ENCODE measurements around the gene ZNF609.

- TF ChIP-seq TCF7L2 (IDR thresholded peaks at IDR 0.05; ENCODE audit: low read depth, low read length) (no peak), FOXA1 (IDR thresholded peaks at IDR 0.05) (no peak), FOXA1 (CRISPR knock-in tag; IDR thresholded peaks at IDR 0.05) (no peak), BHLHE40 (IDR thresholded peaks at IDR 0.05; ENCODE audit: low read length) (no peak), ZNF138 (CRISPR knock-in tag; IDR thresholded peaks at IDR 0.05; ENCODE audit: low read depth) (no peak), CTCF (CRISPR knock-in tag; IDR thresholded peaks at IDR 0.05) (no peak), ARNT (IDR thresholded peaks at IDR 0.05) (no peak), POLR2A (IDR thresholded peaks at IDR 0.05; ENCODE audit: insufficient read depth in 1 of 2, low read depth in 2 of 2, low read length in 2 of 2) (no peak), ZNF121 (CRISPR knock-in tag; IDR thresholded peaks at IDR 0.05) (no peak), GLI4 (CRISPR knock-in tag; IDR thresholded peaks at IDR 0.05; ENCODE audit: borderline replicate concordance) (no peak)
These were observed 176.2 kb downstream of the ZNF609 start for GRCh38 chr15:64636556-64636955.
